Type B pancreatic cell (in vitro differentiated cells): ENCODE data around the gene SMG9. TPM values are rescaled to one million over a fixed set of nuclear protein-coding genes. Genes with fewer than 3 reads are reported as not detected.
A peak's percentile ranks its signal among the peaks of the same experiment; 100 is the strongest.

Source experiments
- DNase-seq: peaks from one replicate; pipeline ENCODE4 v3.0.0; 2021; ENCODE audit warnings: mixed read lengths; ENCODE audit not compliant: unreplicated experiment; ENCODE audit errors: extremely low spot score
- H3K27ac Mint-ChIP-seq: 2 replicates; pipeline ENCODE4 v1.8.0; 2021; ENCODE audit warnings: mild to moderate bottlenecking, mixed read lengths
- H3K27me3 Mint-ChIP-seq: 2 replicates; pipeline ENCODE4 v1.8.0; 2021; ENCODE audit warnings: mixed read lengths
- H3K36me3 Mint-ChIP-seq: 2 replicates; pipeline ENCODE4 v1.8.0; 2021; ENCODE audit warnings: mixed read lengths
- H3K4me1 Mint-ChIP-seq: one replicate; pipeline ENCODE4 v1.8.0; 2021; ENCODE audit warnings: mixed read lengths; ENCODE audit not compliant: unreplicated experiment
- H3K4me3 Mint-ChIP-seq: 2 replicates; pipeline ENCODE4 v1.8.0; 2021; ENCODE audit warnings: mild to moderate bottlenecking, mixed read lengths
- H3K9me3 Mint-ChIP-seq: 2 replicates; pipeline ENCODE4 v1.8.0; 2021; ENCODE audit warnings: mixed read lengths
- total RNA-seq: library from RNA; stranded (reverse); gene quantifications from 2 replicates; pipeline ENCODE4 v1.2.1, GENCODE V29; 2021; ENCODE audit warnings: low replicate concordance
- TF ChIP-seq, protein P1 (sequence below): fragments of 200-600 bp; sonication (generic); conservative IDR thresholded peaks from 2 replicates; pipeline ENCODE4 v1.5.0; 2021; ENCODE audit warnings: antibody characterized with exemption, mild to moderate bottlenecking

SMG9 gene
- total RNA-seq, 1 donor from 2014 or later = 64.9 TPM

DNA sequence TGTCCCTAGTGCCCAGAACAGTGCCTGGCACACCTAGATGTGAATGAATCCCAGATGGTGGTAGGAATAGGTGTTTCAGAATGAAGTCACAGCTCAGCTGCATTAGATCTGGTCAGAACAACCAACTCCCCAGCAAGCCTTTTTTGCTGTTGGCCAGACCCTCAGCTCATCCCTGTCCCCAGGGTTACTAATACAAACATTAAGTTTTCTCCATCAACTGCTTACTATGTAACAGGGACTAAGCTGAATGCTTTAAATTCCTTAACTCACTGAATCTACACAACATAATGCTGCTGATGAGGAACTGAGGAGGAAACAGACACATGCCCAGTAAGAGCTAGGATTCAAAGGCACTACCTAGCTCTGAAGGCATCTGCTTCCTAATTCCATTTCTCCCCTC is 18.8 kb downstream of the SMG9 start:
- Mint-ChIP-seq H3K27ac (peak overlapping the region; percentile 21), H3K4me3 (no peak overlapping the region), H3K36me3 (peaks cover 48% of the 10 kb centered on the region)

GRCh38 chr19:43735013-43735412 is 19.7 kb downstream of the SMG9 start:
- H3K4me1 Mint-ChIP-seq = peaks cover 14% of the 10 kb centered on the region
- H3K4me3 Mint-ChIP-seq = no peak overlapping the region
- TF ChIP-seq, protein P1, sequence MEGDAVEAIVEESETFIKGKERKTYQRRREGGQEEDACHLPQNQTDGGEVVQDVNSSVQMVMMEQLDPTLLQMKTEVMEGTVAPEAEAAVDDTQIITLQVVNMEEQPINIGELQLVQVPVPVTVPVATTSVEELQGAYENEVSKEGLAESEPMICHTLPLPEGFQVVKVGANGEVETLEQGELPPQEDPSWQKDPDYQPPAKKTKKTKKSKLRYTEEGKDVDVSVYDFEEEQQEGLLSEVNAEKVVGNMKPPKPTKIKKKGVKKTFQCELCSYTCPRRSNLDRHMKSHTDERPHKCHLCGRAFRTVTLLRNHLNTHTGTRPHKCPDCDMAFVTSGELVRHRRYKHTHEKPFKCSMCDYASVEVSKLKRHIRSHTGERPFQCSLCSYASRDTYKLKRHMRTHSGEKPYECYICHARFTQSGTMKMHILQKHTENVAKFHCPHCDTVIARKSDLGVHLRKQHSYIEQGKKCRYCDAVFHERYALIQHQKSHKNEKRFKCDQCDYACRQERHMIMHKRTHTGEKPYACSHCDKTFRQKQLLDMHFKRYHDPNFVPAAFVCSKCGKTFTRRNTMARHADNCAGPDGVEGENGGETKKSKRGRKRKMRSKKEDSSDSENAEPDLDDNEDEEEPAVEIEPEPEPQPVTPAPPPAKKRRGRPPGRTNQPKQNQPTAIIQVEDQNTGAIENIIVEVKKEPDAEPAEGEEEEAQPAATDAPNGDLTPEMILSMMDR = no peak
- no peak overlapping the region for H3K27ac Mint-ChIP-seq
- no peak for DNase-seq
- H3K9me3 Mint-ChIP-seq = no peaks in the 10 kb centered on the region
- no peaks in the 10 kb centered on the region for H3K27me3 Mint-ChIP-seq
- H3K36me3 Mint-ChIP-seq = peaks cover 51% of the 10 kb centered on the region

More for the DNA sequence above, 18.8 kb downstream of the SMG9 start:
- peaks cover 14% of the 10 kb centered on the region for H3K4me1 Mint-ChIP-seq
- TF ChIP-seq, protein P1 = no peak
- H3K27me3 Mint-ChIP-seq = no peaks in the 10 kb centered on the region
- H3K9me3 Mint-ChIP-seq = no peaks in the 10 kb centered on the region
- no peak for DNase-seq

DNA sequence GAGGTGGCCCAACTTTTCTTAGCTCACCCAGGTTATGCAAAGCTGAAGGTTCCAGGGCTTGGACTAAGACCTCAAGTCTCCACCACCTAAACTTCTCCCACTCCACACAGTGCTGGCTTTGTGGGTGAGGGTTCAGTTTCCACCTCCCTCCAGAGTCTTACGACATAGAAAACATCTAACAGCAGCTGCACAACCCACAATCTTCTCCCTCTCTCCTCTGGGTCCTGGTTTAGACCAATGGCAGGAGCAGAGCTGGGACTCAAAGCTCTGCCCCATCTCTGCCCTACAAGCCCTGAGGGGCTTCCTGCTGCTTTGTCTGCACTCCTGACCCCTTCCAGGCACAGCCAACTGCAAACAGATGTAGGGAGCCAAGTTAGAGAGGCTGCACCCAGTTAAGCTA is 22.9 kb downstream of the SMG9 start:
- peaks cover 14% of the 10 kb centered on the region for H3K4me1 Mint-ChIP-seq
- DNase-seq = no peak
- no peaks in the 10 kb centered on the region for H3K27me3 Mint-ChIP-seq
- H3K4me3 Mint-ChIP-seq = peak overlapping the region; percentile 8
- H3K9me3 Mint-ChIP-seq = no peaks in the 10 kb centered on the region
- H3K36me3 Mint-ChIP-seq = peaks cover 52% of the 10 kb centered on the region
- TF ChIP-seq, protein P1 = no peak
- peak overlapping the region; percentile 50 for H3K27ac Mint-ChIP-seq

GRCh38 chr19:43731346-43731745 is 23.4 kb downstream of the SMG9 start:
- H3K27me3 Mint-ChIP-seq = no peaks in the 10 kb centered on the region
- DNase-seq = no peak
- no peaks in the 10 kb centered on the region for H3K9me3 Mint-ChIP-seq
- peaks cover 51% of the 10 kb centered on the region for H3K36me3 Mint-ChIP-seq
- peaks cover 14% of the 10 kb centered on the region for H3K4me1 Mint-ChIP-seq
- H3K4me3 Mint-ChIP-seq = no peak overlapping the region
- TF ChIP-seq, protein P1 = no peak
- H3K27ac Mint-ChIP-seq = peak overlapping the region; percentile 50

GRCh38 chr19:43729919-43730318 is 24.8 kb downstream of the SMG9 start:
- Mint-ChIP-seq H3K27ac (no peak overlapping the region), H3K9me3 (no peaks in the 10 kb centered on the region), H3K4me3 (no peak overlapping the region), H3K36me3 (peaks cover 42% of the 10 kb centered on the region), H3K27me3 (no peaks in the 10 kb centered on the region), H3K4me1 (peaks cover 14% of the 10 kb centered on the region)
- no peak for DNase-seq
- TF ChIP-seq, protein P1 = no peak

- Mint-ChIP-seq H3K36me3 (peaks cover 28% of the 10 kb centered on the region), H3K9me3 (no peaks in the 10 kb centered on the region), H3K27me3 (no peaks in the 10 kb centered on the region), H3K4me1 (peaks cover 8% of the 10 kb centered on the region), H3K27ac (no peak overlapping the region), H3K4me3 (no peak overlapping the region)
- TF ChIP-seq, protein P1 = no peak
- no peak for DNase-seq
Observed at GRCh38 chr19:43727593-43727853, 27.2 kb downstream of the SMG9 start.
